Measurements from ENCODE around the gene SLC25A25. TPM values are rescaled to one million over a fixed set of nuclear protein-coding genes. Genes with fewer than 3 reads are reported as not detected.
"Not testable (repeated sequence)": the region's sequence is repeated elsewhere in the genome, so short reads cannot be mapped to it uniquely, and the experiment has no call there.

SLC25A25 gene
- total RNA-seq, 8 experiments from 2014 or later = 10.0 to 39.7 (median 19.0) TPM

DNA sequence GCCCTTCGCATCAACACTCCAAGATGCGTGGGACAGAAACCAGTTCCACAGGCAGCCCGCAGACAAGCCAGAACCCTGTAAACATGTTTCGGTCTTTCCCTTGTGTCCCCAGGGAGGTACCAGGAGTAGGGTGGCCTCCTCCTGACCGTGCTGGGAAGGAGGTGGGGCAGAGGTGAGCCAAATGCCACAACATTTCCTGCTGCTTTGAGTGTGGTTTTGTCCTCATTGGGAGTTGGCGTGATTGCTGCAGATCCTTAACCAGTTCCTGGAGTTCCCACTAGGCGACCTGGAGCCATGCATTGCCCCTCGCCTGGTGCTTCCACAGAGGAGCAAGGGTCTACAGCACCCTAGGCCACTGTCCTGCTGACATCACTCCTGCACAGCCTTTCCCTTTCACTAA lies 67.5 kb downstream of the SLC25A25 start:
- 83 to 100% (median 92%) methylated on average over 1 to 6 of the region's 8 CpGs; no CpG with 5 or more reads in 2 of the 10 experiments for WGBS, 10 experiments
- H3K27ac ChIP-seq; H3K4me3 ChIP-seq; in situ Hi-C loops (cut with MboI; ENCODE audit: low pct_unique_long_range_greater_than_20kb in 2 of 9, low sequenced_read_pairs in 9 of 9, unreplicated experiment in 9 of 9); ATAC-seq (replicated peaks in 6 of 8): not testable (repeated sequence)
- H3K4me1 ChIP-seq (replicated peaks in 1 of 2) = peaks cover 17 to 26% of the 10 kb centered on the region in 2 donors

GRCh38 chr9:128136816-128137793 lies 69.1 kb downstream of the SLC25A25 start:
- 27 to 100% (median 75%) methylated on average over 1 to 7 of the region's 18 CpGs; no CpG with 5 or more reads in 3 of the 10 experiments for WGBS, 10 experiments
- ATAC-seq (replicated peaks in 6 of 8) = peak in 7 of 8 experiments; percentile 84 to 95 (median 90)
- H3K4me3 ChIP-seq = no peak overlapping the region
- in situ Hi-C loops (cut with MboI; ENCODE audit: low pct_unique_long_range_greater_than_20kb in 2 of 9, low sequenced_read_pairs in 9 of 9, unreplicated experiment in 9 of 9) = no loop called here
- H3K4me1 ChIP-seq (replicated peaks in 1 of 2) = peaks cover 13 to 22% of the 10 kb centered on the region in 2 donors
- no peak overlapping the region for H3K27ac ChIP-seq

DNA sequence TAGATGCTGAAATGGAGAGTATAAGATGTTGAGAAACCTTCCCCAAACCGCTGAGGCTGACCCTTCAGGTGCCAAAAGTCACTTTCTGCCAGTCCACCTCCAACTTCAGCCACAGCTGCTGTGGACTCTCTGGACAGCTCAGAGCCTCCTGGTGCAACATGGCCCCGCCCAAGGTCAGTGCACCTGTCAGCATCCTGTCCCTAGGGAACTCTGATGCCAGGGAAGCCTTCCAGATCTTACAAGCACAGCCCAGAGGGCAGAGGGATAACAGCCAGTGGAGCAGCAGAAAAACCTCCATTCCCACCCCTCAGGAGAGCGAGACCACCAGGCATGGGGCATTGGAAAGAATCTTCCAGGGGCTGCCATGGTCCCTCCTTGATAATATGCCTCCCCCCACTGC lies 70.0 kb downstream of the SLC25A25 start:
- peak in 2 of 8 experiments; percentile 2 to 11 for ATAC-seq (replicated peaks in 6 of 8)
- 100% methylated on average over 1 of the region's 3 CpGs; no CpG with 5 or more reads in 9 of the 10 experiments for WGBS, 10 experiments
- Histone ChIP-seq H3K4me1 (replicated peaks in 1 of 2) (peaks cover 10 to 19% of the 10 kb centered on the region in 2 donors), H3K27ac (no peak overlapping the region), H3K4me3 (no peak overlapping the region)
- in situ Hi-C loops (cut with MboI; ENCODE audit: low pct_unique_long_range_greater_than_20kb in 2 of 9, low sequenced_read_pairs in 9 of 9, unreplicated experiment in 9 of 9) = no loop called here

DNA sequence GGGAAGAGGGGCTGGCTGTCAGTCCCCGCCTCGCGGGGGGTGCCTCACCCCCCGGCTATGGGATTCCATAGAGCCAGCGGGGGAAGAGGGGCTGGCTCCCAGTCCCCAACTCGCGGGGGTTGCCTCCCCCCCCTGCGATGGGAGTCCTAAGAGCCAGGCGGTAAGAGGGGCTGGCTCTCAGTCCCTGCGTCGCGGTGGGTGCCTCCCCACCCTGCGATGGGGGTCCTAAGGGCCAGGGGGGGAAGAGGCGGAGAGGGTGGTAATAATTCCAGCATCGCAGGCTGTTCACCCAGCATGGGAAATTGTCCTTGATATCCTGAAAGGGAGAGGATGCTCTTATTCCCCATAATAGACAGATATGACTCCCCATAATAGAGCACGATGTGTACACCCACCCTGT lies 71.6 kb downstream of the SLC25A25 start:
- in situ Hi-C loops (cut with MboI; ENCODE audit: low pct_unique_long_range_greater_than_20kb in 2 of 9, low sequenced_read_pairs in 9 of 9, unreplicated experiment in 9 of 9) = no loop called here
- peaks cover 13 to 19% of the 10 kb centered on the region in 2 donors for H3K4me1 ChIP-seq (replicated peaks in 1 of 2)
- no peak overlapping the region for H3K4me3 ChIP-seq
- no peak for ATAC-seq (replicated peaks in 6 of 8)
- 60 to 100% (median 83%) methylated on average over 1 to 6 of the region's 16 CpGs; no CpG with 5 or more reads in 7 of the 10 experiments for WGBS, 10 experiments
- no peak overlapping the region for H3K27ac ChIP-seq

DNA sequence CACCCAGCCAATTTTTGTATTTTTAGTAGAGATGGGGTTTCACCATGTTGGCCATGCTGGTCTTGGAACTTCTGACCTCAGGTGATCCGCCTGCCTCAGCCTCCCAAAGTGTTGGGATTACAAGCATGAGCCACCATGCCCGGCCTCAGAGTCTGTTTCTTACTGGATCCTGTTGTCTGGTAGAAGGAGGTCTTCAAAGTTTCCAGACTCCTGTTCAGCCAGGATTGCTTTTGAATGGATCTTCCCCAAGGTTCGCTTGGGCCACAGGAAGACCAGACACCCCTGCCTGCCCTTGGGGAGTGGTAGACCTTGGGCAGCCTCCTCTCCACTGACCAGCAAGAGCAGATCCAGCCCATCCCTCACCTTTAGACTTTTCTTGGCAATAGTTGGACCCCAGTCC lies 73.6 kb downstream of the SLC25A25 start:
- Histone ChIP-seq H3K4me3 (no peak overlapping the region), H3K4me1 (replicated peaks in 1 of 2) (peaks cover 13 to 19% of the 10 kb centered on the region in 2 donors), H3K27ac (no peak overlapping the region)
- ATAC-seq (replicated peaks in 6 of 8) = no peak
- 88 to 100% (median 97%) methylated on average over 1 to 3 of the region's 3 CpGs; no CpG with 5 or more reads in 4 of the 10 experiments for WGBS, 10 experiments
- in situ Hi-C loops (cut with MboI; ENCODE audit: low pct_unique_long_range_greater_than_20kb in 2 of 9, low sequenced_read_pairs in 9 of 9, unreplicated experiment in 9 of 9) = no loop called here

DNA sequence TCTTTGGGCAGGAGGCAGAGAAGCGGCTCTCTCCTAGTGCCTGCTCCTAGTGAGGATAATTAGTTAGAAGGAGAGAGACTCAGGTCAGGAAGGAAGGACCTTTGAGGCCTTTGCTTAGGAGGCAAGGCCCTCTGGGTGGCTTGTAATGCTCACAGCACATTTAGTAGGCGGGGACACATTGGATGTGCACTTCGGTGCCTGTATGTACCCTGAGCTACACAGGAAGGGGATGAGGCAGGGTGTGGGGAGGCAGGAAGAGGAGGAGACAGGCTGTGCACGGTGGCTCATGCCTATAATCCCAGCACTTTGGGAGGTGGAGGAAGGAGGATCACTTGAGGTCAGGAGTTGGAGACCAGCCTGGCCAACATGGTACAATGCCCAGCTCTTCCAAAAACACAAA lies 74.0 kb downstream of the SLC25A25 start:
- H3K27ac ChIP-seq = no peak overlapping the region
- peaks cover 13 to 19% of the 10 kb centered on the region in 2 donors for H3K4me1 ChIP-seq (replicated peaks in 1 of 2)
- no peak overlapping the region for H3K4me3 ChIP-seq
- in situ Hi-C loops (cut with MboI; ENCODE audit: low pct_unique_long_range_greater_than_20kb in 2 of 9, low sequenced_read_pairs in 9 of 9, unreplicated experiment in 9 of 9) = no loop called here
- ATAC-seq (replicated peaks in 6 of 8) = peak in 3 of 8 experiments; percentile 14 to 32 (median 24)
- whole genome bisulfite sequencing, 10 experiments = 47 to 100% (median 65%) methylated on average over 1 to 4 of the region's 4 CpGs; no CpG with 5 or more reads in 2 of the 10 experiments

- Histone ChIP-seq H3K4me1 (replicated peaks in 1 of 2) (peaks cover 13% of the 10 kb centered on the region in 2 donors), H3K27ac (no peak overlapping the region), H3K4me3 (no peak overlapping the region)
- WGBS, 10 experiments = 0 to 100% methylated on average over 1 of the region's 2 CpGs; no CpG with 5 or more reads in 8 of the 10 experiments
- no peak for ATAC-seq (replicated peaks in 6 of 8)
- in situ Hi-C loops (cut with MboI; ENCODE audit: low pct_unique_long_range_greater_than_20kb in 2 of 9, low sequenced_read_pairs in 9 of 9, unreplicated experiment in 9 of 9) = no loop called here
Observed at GRCh38 chr9:128142596-128142995, 74.6 kb downstream of the SLC25A25 start.

DNA sequence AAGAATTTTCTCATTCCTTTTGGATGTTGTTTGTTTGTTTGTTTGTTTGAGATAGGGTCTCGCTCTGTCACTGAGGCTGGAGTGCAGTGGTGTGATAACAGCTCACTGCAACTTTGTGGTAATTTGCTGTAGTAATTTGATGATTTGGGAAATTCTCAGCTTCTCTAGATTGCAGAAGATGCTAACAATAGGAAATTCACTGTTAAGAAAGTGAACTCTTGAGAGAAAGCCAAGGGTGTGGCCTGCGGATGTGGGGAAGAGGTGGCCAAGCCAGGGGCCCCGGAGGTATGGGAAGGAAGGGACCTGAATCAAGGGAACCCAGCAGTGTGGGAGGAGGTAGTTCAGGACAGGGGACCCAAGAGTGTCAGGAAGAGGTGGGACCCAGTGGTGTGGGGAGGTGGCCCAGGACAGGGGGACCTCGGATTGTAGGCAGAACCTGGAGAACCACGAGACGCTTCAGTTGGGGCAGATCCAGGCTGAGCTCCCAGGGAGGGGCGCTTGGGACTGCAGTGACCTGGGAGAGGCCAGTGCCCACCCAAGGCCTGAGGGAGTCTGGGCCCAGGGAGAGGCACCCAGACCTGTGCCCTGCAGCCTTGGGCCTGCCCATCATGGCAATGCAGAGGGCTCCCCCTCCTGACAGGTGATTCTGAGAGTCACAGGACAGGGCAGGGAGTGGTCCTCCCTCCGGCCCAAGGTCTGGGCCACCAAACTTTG lies 75.7 kb downstream of the SLC25A25 start:
- WGBS, 10 experiments = 39 to 100% (median 89%) methylated on average over 1 to 3 of the region's 8 CpGs; no CpG with 5 or more reads in 2 of the 10 experiments
- Histone ChIP-seq H3K4me3 (no peak overlapping the region), H3K4me1 (replicated peaks in 1 of 2) (peaks cover 8 to 10% of the 10 kb centered on the region in 2 donors), H3K27ac (no peak overlapping the region)
- ATAC-seq (replicated peaks in 6 of 8) = peak in 6 of 8 experiments; percentile 6 to 59 (median 16)
- in situ Hi-C loops (cut with MboI; ENCODE audit: low pct_unique_long_range_greater_than_20kb in 2 of 9, low sequenced_read_pairs in 9 of 9, unreplicated experiment in 9 of 9) = no loop called here

DNA sequence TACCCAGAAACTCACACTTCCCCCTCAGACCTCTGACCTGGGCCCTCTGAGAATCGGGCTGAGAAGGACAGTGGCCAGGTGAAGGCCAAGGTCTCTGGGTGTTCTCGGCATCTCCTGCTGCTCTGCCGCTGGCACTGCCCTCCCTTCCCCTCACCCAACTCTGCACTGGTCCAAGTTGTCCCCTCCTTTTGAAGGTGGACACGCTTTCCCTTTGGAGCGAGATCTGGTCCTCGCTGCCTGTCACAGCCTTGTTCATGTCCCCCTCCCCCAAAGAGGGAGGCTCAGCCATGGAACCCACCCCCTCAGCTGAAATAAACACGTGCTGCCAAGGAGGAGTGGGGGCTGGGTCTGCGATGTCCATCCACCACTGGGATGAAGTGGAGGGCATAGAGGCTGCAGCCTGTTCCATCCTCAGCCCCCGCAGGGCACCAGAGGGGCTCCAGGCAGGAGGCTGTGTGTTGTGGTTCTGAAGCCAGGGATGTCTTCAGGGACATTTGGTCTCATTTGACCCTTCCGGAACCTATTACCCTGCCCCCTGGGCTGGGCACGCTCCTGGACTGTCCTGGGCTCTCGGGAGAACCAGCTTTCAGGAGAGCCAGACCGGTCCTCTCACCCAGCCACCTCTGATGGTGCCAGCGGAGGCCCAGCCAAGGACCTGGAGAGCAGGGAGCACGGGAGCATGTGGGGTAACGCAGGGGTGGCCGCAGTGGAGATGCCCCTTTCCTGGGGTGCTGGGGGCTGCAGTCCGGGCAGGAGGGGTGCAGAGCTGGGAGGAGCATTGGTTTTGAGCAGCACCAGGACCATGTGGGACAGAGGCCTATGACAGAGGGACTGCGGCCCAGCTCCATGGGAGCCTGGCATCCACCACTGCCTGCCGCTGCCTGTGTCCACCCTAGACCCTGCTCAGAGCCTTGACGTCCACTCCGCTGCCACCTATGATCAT lies 76.5 kb downstream of the SLC25A25 start:
- 80 to 100% (median 100%) methylated on average over 1 to 5 of the region's 22 CpGs; no CpG with 5 or more reads in 7 of the 10 experiments for WGBS, 10 experiments
- in situ Hi-C loops (cut with MboI; ENCODE audit: low pct_unique_long_range_greater_than_20kb in 2 of 9, low sequenced_read_pairs in 9 of 9, unreplicated experiment in 9 of 9) = no loop called here
- peak in 4 of 8 experiments; percentile 6 to 17 (median 12) for ATAC-seq (replicated peaks in 6 of 8)

DNA sequence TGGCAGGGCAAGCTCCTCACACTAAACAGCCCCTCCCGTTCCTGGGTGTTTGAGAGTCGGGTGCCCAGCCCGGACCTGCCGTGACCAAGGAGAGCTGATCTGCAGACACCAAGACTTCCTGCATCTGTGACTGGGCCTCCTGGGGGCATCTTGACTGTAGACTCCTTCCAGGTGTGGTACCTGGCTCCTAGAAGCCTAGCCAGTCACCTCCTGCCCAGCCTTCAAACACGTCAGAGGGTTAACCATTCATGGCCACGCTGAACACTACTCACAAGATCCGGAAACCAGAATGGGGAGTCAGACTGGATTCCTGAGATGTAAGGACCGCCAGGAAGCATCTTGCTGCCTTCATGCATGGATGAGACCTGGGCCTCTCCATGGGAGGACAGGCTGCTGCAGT lies 77.5 kb downstream of the SLC25A25 start:
- no peak for ATAC-seq (replicated peaks in 6 of 8)
- WGBS, 10 experiments = 45 to 92% (median 54%) methylated on average over 2 to 4 of the region's 8 CpGs; no CpG with 5 or more reads in 7 of the 10 experiments
- H3K4me1 ChIP-seq (replicated peaks in 1 of 2) = peaks cover 4 to 7% of the 10 kb centered on the region in 2 donors
- in situ Hi-C loops (cut with MboI; ENCODE audit: low pct_unique_long_range_greater_than_20kb in 2 of 9, low sequenced_read_pairs in 9 of 9, unreplicated experiment in 9 of 9) = no loop called here
- no peak overlapping the region for H3K27ac ChIP-seq
- H3K4me3 ChIP-seq = no peak overlapping the region

More for the DNA sequence above, 76.5 kb downstream of the SLC25A25 start:
- H3K4me1 ChIP-seq (replicated peaks in 1 of 2) = peaks cover 8 to 10% of the 10 kb centered on the region in 2 donors
- H3K27ac ChIP-seq = no peak overlapping the region
- H3K4me3 ChIP-seq = no peak overlapping the region

- Histone ChIP-seq H3K27ac (no peak overlapping the region), H3K4me3 (no peak overlapping the region), H3K4me1 (replicated peaks in 1 of 2) (peaks cover 0 to 4% of the 10 kb centered on the region in 2 donors)
- in situ Hi-C loops (cut with MboI; ENCODE audit: low pct_unique_long_range_greater_than_20kb in 2 of 9, low sequenced_read_pairs in 9 of 9, unreplicated experiment in 9 of 9) = no loop called here
- 50 to 100% (median 90%) methylated on average over 1 to 2 of the region's 13 CpGs; no CpG with 5 or more reads in 4 of the 10 experiments for WGBS, 10 experiments
- ATAC-seq (replicated peaks in 6 of 8) = peak in 3 of 8 experiments; percentile 3 to 11 (median 9)
Observed at GRCh38 chr9:128145951-128146351, 77.9 kb downstream of the SLC25A25 start.

DNA sequence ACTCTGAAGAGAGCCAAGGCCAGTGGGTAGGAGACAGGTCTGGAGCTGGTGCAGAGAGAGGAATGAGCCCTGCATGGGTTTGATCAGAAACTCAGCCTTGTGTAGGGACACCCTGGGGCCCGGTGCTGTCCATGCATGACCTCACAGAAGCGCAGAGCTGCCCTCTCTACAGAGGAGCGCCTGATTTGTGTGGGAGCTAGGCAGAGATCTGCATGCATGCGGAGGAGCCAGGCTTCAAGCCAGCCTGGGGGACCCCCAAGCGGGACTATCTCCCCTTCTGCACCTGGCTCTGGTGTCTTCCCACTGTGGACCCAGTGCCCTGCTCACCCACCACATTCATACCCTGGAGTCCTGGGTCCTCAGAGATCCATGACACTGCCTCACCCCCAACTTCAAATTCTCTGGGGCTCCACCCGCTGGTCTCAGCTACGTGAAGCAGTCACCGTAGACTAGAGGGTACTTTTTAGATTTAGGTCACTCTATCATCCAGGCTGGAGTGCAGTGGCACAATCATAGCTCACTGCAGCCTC lies 78.6 kb downstream of the SLC25A25 start:
- in situ Hi-C loops (cut with MboI; ENCODE audit: low pct_unique_long_range_greater_than_20kb in 2 of 9, low sequenced_read_pairs in 9 of 9, unreplicated experiment in 9 of 9) = no loop called here
- no peak overlapping the region for H3K4me3 ChIP-seq
- H3K4me1 ChIP-seq (replicated peaks in 1 of 2) = peaks cover 0 to 3% of the 10 kb centered on the region in 2 donors
- H3K27ac ChIP-seq = no peak overlapping the region
- ATAC-seq (replicated peaks in 6 of 8) = peak in 1 of 8 experiments; percentile 2
- 69 to 100% (median 83%) methylated on average over 2 to 5 of the region's 8 CpGs; no CpG with 5 or more reads in 6 of the 10 experiments for WGBS, 10 experiments
